ENCODE measurements around the gene WDR18.
A peak's percentile ranks its signal among the peaks of the same experiment; 100 is the strongest.

The WDR18 gene

GRCh38 chr19:980133-980998, 3.8 kb upstream of the WDR18 start:
- no peaks in the 10 kb centered on the region for H3K27me3 ChIP-seq (ENCODE audit: insufficient read depth, insufficient read length)
- peak overlapping the region; percentile 88 for H3K9ac ChIP-seq (ENCODE audit: insufficient read length, low read depth)
- no peak for TF ChIP-seq ZNF274 (IDR thresholded peaks at IDR 0.05; ENCODE audit: low read depth, low read length)
- no peak for TF ChIP-seq SUZ12 (IDR thresholded peaks at IDR 0.05; ENCODE audit: extremely low read depth, insufficient read depth, insufficient read length)
- no peak for TF ChIP-seq YY1 (IDR thresholded peaks at IDR 0.05; ENCODE audit: insufficient read depth, insufficient read length)
- peaks cover 19% of the 10 kb centered on the region for H3K4me1 ChIP-seq (ENCODE audit: insufficient read depth, insufficient read length)
- no peaks in the 10 kb centered on the region for H3K9me3 ChIP-seq (ENCODE audit: insufficient read depth, low read length)
- H3K4me3 ChIP-seq (ENCODE audit: insufficient read length, low read depth): peak overlapping the region; percentile 41
- DNase-seq (ENCODE audit: low read depth, low spot score): no peak
- H3K36me3 ChIP-seq (ENCODE audit: insufficient read depth, insufficient read length, low read length): peaks cover 2% of the 10 kb centered on the region

- DNase-seq (ENCODE audit: low read depth, low spot score): peak; percentile 60
- H3K4me1 ChIP-seq (ENCODE audit: insufficient read depth, insufficient read length): peaks cover 18% of the 10 kb centered on the region
- no peak for TF ChIP-seq YY1 (IDR thresholded peaks at IDR 0.05; ENCODE audit: insufficient read depth, insufficient read length)
- TF ChIP-seq ZNF274 (IDR thresholded peaks at IDR 0.05; ENCODE audit: low read depth, low read length): no peak
- no peak for TF ChIP-seq SUZ12 (IDR thresholded peaks at IDR 0.05; ENCODE audit: extremely low read depth, insufficient read depth, insufficient read length)
- H3K36me3 ChIP-seq (ENCODE audit: insufficient read depth, insufficient read length, low read length): peaks cover 24% of the 10 kb centered on the region
- H3K27me3 ChIP-seq (ENCODE audit: insufficient read depth, insufficient read length): no peaks in the 10 kb centered on the region
- peak overlapping the region; percentile 64 for H3K9ac ChIP-seq (ENCODE audit: insufficient read length, low read depth)
- H3K9me3 ChIP-seq (ENCODE audit: insufficient read depth, low read length): no peaks in the 10 kb centered on the region
- H3K4me3 ChIP-seq (ENCODE audit: insufficient read length, low read depth): no peak overlapping the region
Measured at GRCh38 chr19:982567-983170, 1.5 kb upstream of the WDR18 start.

- Histone ChIP-seq H3K36me3 (ENCODE audit: insufficient read depth, insufficient read length, low read length) (peaks cover 55% of the 10 kb centered on the region), H3K4me3 (ENCODE audit: insufficient read length, low read depth) (no peak overlapping the region), H3K4me1 (ENCODE audit: insufficient read depth, insufficient read length) (peaks cover 22% of the 10 kb centered on the region), H3K9ac (ENCODE audit: insufficient read length, low read depth) (no peak overlapping the region), H3K27me3 (ENCODE audit: insufficient read depth, insufficient read length) (no peaks in the 10 kb centered on the region), H3K9me3 (ENCODE audit: insufficient read depth, low read length) (no peaks in the 10 kb centered on the region)
- no peak for TF ChIP-seq YY1 (IDR thresholded peaks at IDR 0.05; ENCODE audit: insufficient read depth, insufficient read length)
- no peak for TF ChIP-seq SUZ12 (IDR thresholded peaks at IDR 0.05; ENCODE audit: extremely low read depth, insufficient read depth, insufficient read length)
- TF ChIP-seq ZNF274 (IDR thresholded peaks at IDR 0.05; ENCODE audit: low read depth, low read length): no peak
- DNase-seq (ENCODE audit: low read depth, low spot score): no peak
Measured at GRCh38 chr19:986083-986482, 1.9 kb downstream of the WDR18 start.

- H3K36me3 ChIP-seq (ENCODE audit: insufficient read depth, insufficient read length, low read length): peaks cover 70% of the 10 kb centered on the region
- no peak for DNase-seq (ENCODE audit: low read depth, low spot score)
- TF ChIP-seq ZNF274 (IDR thresholded peaks at IDR 0.05; ENCODE audit: low read depth, low read length): no peak
- no peak for TF ChIP-seq YY1 (IDR thresholded peaks at IDR 0.05; ENCODE audit: insufficient read depth, insufficient read length)
- TF ChIP-seq SUZ12 (IDR thresholded peaks at IDR 0.05; ENCODE audit: extremely low read depth, insufficient read depth, insufficient read length): no peak
- H3K4me3 ChIP-seq (ENCODE audit: insufficient read length, low read depth): no peak overlapping the region
- H3K9ac ChIP-seq (ENCODE audit: insufficient read length, low read depth): no peak overlapping the region
- no peaks in the 10 kb centered on the region for H3K27me3 ChIP-seq (ENCODE audit: insufficient read depth, insufficient read length)
- H3K9me3 ChIP-seq (ENCODE audit: insufficient read depth, low read length): no peaks in the 10 kb centered on the region
- H3K4me1 ChIP-seq (ENCODE audit: insufficient read depth, insufficient read length): peaks cover 23% of the 10 kb centered on the region
Measured at GRCh38 chr19:988081-988480, 3.9 kb downstream of the WDR18 start.

- no peak for DNase-seq (ENCODE audit: low read depth, low spot score)
- H3K27me3 ChIP-seq (ENCODE audit: insufficient read depth, insufficient read length): no peaks in the 10 kb centered on the region
- H3K4me1 ChIP-seq (ENCODE audit: insufficient read depth, insufficient read length): peaks cover 24% of the 10 kb centered on the region
- H3K9ac ChIP-seq (ENCODE audit: insufficient read length, low read depth): no peak overlapping the region
- no peak overlapping the region for H3K4me3 ChIP-seq (ENCODE audit: insufficient read length, low read depth)
- H3K36me3 ChIP-seq (ENCODE audit: insufficient read depth, insufficient read length, low read length): peaks cover 75% of the 10 kb centered on the region
- no peak for TF ChIP-seq ZNF274 (IDR thresholded peaks at IDR 0.05; ENCODE audit: low read depth, low read length)
- no peak for TF ChIP-seq YY1 (IDR thresholded peaks at IDR 0.05; ENCODE audit: insufficient read depth, insufficient read length)
- TF ChIP-seq SUZ12 (IDR thresholded peaks at IDR 0.05; ENCODE audit: extremely low read depth, insufficient read depth, insufficient read length): no peak
- H3K9me3 ChIP-seq (ENCODE audit: insufficient read depth, low read length): no peaks in the 10 kb centered on the region
Measured at GRCh38 chr19:988510-988909, 4.4 kb downstream of the WDR18 start.

GRCh38 chr19:989381-990081, 5.4 kb downstream of the WDR18 start:
- H3K27me3 ChIP-seq (ENCODE audit: insufficient read depth, insufficient read length): no peaks in the 10 kb centered on the region
- no peak for TF ChIP-seq ZNF274 (IDR thresholded peaks at IDR 0.05; ENCODE audit: low read depth, low read length)
- TF ChIP-seq SUZ12 (IDR thresholded peaks at IDR 0.05; ENCODE audit: extremely low read depth, insufficient read depth, insufficient read length): no peak
- no peak for TF ChIP-seq YY1 (IDR thresholded peaks at IDR 0.05; ENCODE audit: insufficient read depth, insufficient read length)
- no peak overlapping the region for H3K4me3 ChIP-seq (ENCODE audit: insufficient read length, low read depth)
- DNase-seq (ENCODE audit: low read depth, low spot score): no peak
- H3K9me3 ChIP-seq (ENCODE audit: insufficient read depth, low read length): no peaks in the 10 kb centered on the region
- H3K36me3 ChIP-seq (ENCODE audit: insufficient read depth, insufficient read length, low read length): peaks cover 85% of the 10 kb centered on the region
- H3K4me1 ChIP-seq (ENCODE audit: insufficient read depth, insufficient read length): peaks cover 27% of the 10 kb centered on the region
- peak overlapping the region; percentile 10 for H3K9ac ChIP-seq (ENCODE audit: insufficient read length, low read depth)

Data from NT2/D1 (cell line).